Activated naive CD8-positive, alpha-beta T cell treated with anti-CD3 and anti-CD28 coated beads, Interleukin-2, amount 10 ng/mL, durations not matched to agents 7 days and 5 days (primary cell): ENCODE measurements around the gene SMIM29. TPM values are rescaled to one million over a fixed set of nuclear protein-coding genes. Genes with fewer than 3 reads are reported as not detected.

ENCODE experiments used
- ATAC-seq: fragments of 150-1000 bp; cut with Tn5 transposase; one replicate; pipeline ENCODE4 v1.10.0; 2021; ENCODE audit warnings: low read depth, moderate library complexity
- POLR2A ChIA-PET: fragments of 350-600 bp; sonication (Branson Sonifier 250); formaldehyde crosslinking; loops from one replicate; lab custom pipeline; 2021; ENCODE audit warnings: antibody characterized with exemption; lab: Charles Lee
- DNase-seq: peaks from one replicate; pipeline ENCODE4 v3.0.0; 2021
- H3K27ac Mint-ChIP-seq: one replicate; pipeline ENCODE4 v1.8.0; 2022; ENCODE audit warnings: mild to moderate bottlenecking, mixed read lengths
- H3K27me3 Mint-ChIP-seq: one replicate; pipeline ENCODE4 v1.8.0; 2022; ENCODE audit warnings: mild to moderate bottlenecking, moderate library complexity, mixed read lengths
- H3K36me3 Mint-ChIP-seq: one replicate; pipeline ENCODE4 v1.8.0; 2021; ENCODE audit warnings: mild to moderate bottlenecking, mixed read lengths
- H3K4me1 Mint-ChIP-seq: one replicate; pipeline ENCODE4 v1.8.0; 2021; ENCODE audit warnings: mixed read lengths
- H3K4me3 Mint-ChIP-seq: one replicate; pipeline ENCODE4 v1.8.0; 2022; ENCODE audit warnings: mild to moderate bottlenecking, moderate library complexity, mixed read lengths
- H3K9me3 Mint-ChIP-seq: one replicate; pipeline ENCODE4 v1.8.0; 2021; ENCODE audit warnings: mixed read lengths
- total RNA-seq, 2 experiments: library from RNA; stranded (reverse); gene quantifications; one replicate each; pipeline ENCODE4 v1.2.3, GENCODE V29; 2021

Gene SMIM29
- total RNA-seq, 2 experiments from 2014 or later: 24.4 to 28.3 TPM

GRCh38 chr6:34243131-34243771 is 5.6 kb downstream of the SMIM29 start:
- Mint-ChIP-seq H3K36me3 (peaks cover 21% of the 10 kb centered on the region), H3K27me3 (no peaks in the 10 kb centered on the region), H3K4me3 (no peak overlapping the region), H3K9me3 (no peaks in the 10 kb centered on the region), H3K27ac (peak overlapping the region; percentile 74), H3K4me1 (peaks cover 59% of the 10 kb centered on the region)
- ATAC-seq: no peak
- DNase-seq: no peak
- POLR2A ChIA-PET: interaction anchor here (0.6 to 1.6 kb wide), 3 partner anchors 19 to 157 kb away, joined by 3 to 4 read pairs (median 4); no protein-coding TSS in a partner anchor

- Mint-ChIP-seq H3K27me3 (no peaks in the 10 kb centered on the region), H3K9me3 (no peaks in the 10 kb centered on the region), H3K4me3 (peak overlapping the region; percentile 25), H3K27ac (peak overlapping the region; percentile 74), H3K4me1 (peaks cover 52% of the 10 kb centered on the region), H3K36me3 (peaks cover 20% of the 10 kb centered on the region)
- ATAC-seq: no peak
- POLR2A ChIA-PET: interaction anchor here (1.3 to 1.6 kb wide), 2 partner anchors 19 to 46 kb away, joined by 3 to 4 read pairs; no protein-coding TSS in a partner anchor
- DNase-seq: no peak
Measured at GRCh38 chr6:34242252-34243130, 6.3 kb downstream of the SMIM29 start.

- H3K36me3 Mint-ChIP-seq: peaks cover 20% of the 10 kb centered on the region
- H3K27me3 Mint-ChIP-seq: no peaks in the 10 kb centered on the region
- ATAC-seq (no peak), DNase-seq (peak; percentile 15)
- peak overlapping the region; percentile 23 for H3K27ac Mint-ChIP-seq
- POLR2A ChIA-PET: interaction anchor here (1.3 to 1.6 kb wide), 2 partner anchors 18 to 45 kb away, joined by 3 to 4 read pairs; no protein-coding TSS in a partner anchor
- peaks cover 50% of the 10 kb centered on the region for H3K4me1 Mint-ChIP-seq
- H3K9me3 Mint-ChIP-seq: no peaks in the 10 kb centered on the region
- H3K4me3 Mint-ChIP-seq: no peak overlapping the region
Measured at GRCh38 chr6:34241351-34242215, 7.2 kb downstream of the SMIM29 start.

GRCh38 chr6:34240329-34241248 is 8.2 kb downstream of the SMIM29 start:
- H3K4me3 Mint-ChIP-seq: no peak overlapping the region
- POLR2A ChIA-PET: no interaction called here

GRCh38 chr6:34239893-34240292 is 8.9 kb downstream of the SMIM29 start:
- H3K4me3 Mint-ChIP-seq: no peak overlapping the region
- H3K27ac Mint-ChIP-seq: no peak overlapping the region
- H3K27me3 Mint-ChIP-seq: no peaks in the 10 kb centered on the region
- POLR2A ChIA-PET: no interaction called here
- peaks cover 49% of the 10 kb centered on the region for H3K4me1 Mint-ChIP-seq
- H3K36me3 Mint-ChIP-seq: peaks cover 18% of the 10 kb centered on the region
- no peak for ATAC-seq
- no peaks in the 10 kb centered on the region for H3K9me3 Mint-ChIP-seq
- DNase-seq: no peak

More at GRCh38 chr6:34240329-34241248, 8.2 kb downstream of the SMIM29 start:
- Mint-ChIP-seq H3K4me1 (peaks cover 50% of the 10 kb centered on the region), H3K36me3 (peaks cover 18% of the 10 kb centered on the region), H3K9me3 (no peaks in the 10 kb centered on the region), H3K27ac (peak overlapping the region; percentile 38), H3K27me3 (no peaks in the 10 kb centered on the region)
- DNase-seq (peak; percentile 16), ATAC-seq (no peak)

- Mint-ChIP-seq H3K36me3 (peaks cover 18% of the 10 kb centered on the region), H3K27ac (no peak overlapping the region), H3K4me3 (peak overlapping the region; percentile 90), H3K9me3 (no peaks in the 10 kb centered on the region), H3K4me1 (peaks cover 49% of the 10 kb centered on the region), H3K27me3 (no peaks in the 10 kb centered on the region)
- POLR2A ChIA-PET: no interaction called here
- no peak for ATAC-seq
- no peak for DNase-seq
Measured at GRCh38 chr6:34239500-34239825, 9.3 kb downstream of the SMIM29 start.

GRCh38 chr6:34238585-34239499 is 10.0 kb downstream of the SMIM29 start:
- ATAC-seq (no peak), DNase-seq (no peak)
- no peaks in the 10 kb centered on the region for H3K9me3 Mint-ChIP-seq
- H3K27ac Mint-ChIP-seq: peak overlapping the region; percentile 91
- peaks cover 18% of the 10 kb centered on the region for H3K36me3 Mint-ChIP-seq
- POLR2A ChIA-PET: no interaction called here
- peaks cover 51% of the 10 kb centered on the region for H3K4me1 Mint-ChIP-seq
- H3K4me3 Mint-ChIP-seq: peak overlapping the region; percentile 90
- no peaks in the 10 kb centered on the region for H3K27me3 Mint-ChIP-seq

GRCh38 chr6:34237722-34238584 is 10.9 kb downstream of the SMIM29 start:
- H3K4me3 Mint-ChIP-seq: peak overlapping the region; percentile 90
- H3K4me1 Mint-ChIP-seq: peaks cover 44% of the 10 kb centered on the region
- peak; percentile 88 for DNase-seq
- POLR2A ChIA-PET: interaction anchor here (1.3 to 2.2 kb wide), 11 partner anchors 10 to 1266 kb away, joined by 3 to 72 read pairs (median 7); partner anchors contain the start of genes RPS10, SMIM29 and UQCC2
- no peaks in the 10 kb centered on the region for H3K9me3 Mint-ChIP-seq
- H3K36me3 Mint-ChIP-seq: peaks cover 16% of the 10 kb centered on the region
- no peaks in the 10 kb centered on the region for H3K27me3 Mint-ChIP-seq
- peak overlapping the region; percentile 94 for H3K27ac Mint-ChIP-seq
- ATAC-seq: peak; percentile 19

GRCh38 chr6:34237316-34237721 is 11.5 kb downstream of the SMIM29 start:
- POLR2A ChIA-PET: interaction anchor here (0.6 to 2.2 kb wide), 23 partner anchors 11 to 1266 kb away, joined by 3 to 72 read pairs (median 5); partner anchors contain the start of genes ILRUN, RPS10, SMIM29 and TAF11
- H3K27ac Mint-ChIP-seq: no peak overlapping the region
- peak; percentile 69 for DNase-seq
- H3K9me3 Mint-ChIP-seq: no peaks in the 10 kb centered on the region
- ATAC-seq: peak; percentile 4
- H3K27me3 Mint-ChIP-seq: no peaks in the 10 kb centered on the region
- peaks cover 13% of the 10 kb centered on the region for H3K36me3 Mint-ChIP-seq
- H3K4me1 Mint-ChIP-seq: peaks cover 37% of the 10 kb centered on the region
- peak overlapping the region; percentile 90 for H3K4me3 Mint-ChIP-seq

- Mint-ChIP-seq H3K4me1 (peaks cover 31% of the 10 kb centered on the region), H3K27ac (peak within 1 kb of the TSS; percentile 98), H3K9me3 (no peaks in the 10 kb centered on the region), H3K36me3 (peaks cover 8% of the 10 kb centered on the region), H3K27me3 (no peaks in the 10 kb centered on the region), H3K4me3 (peak within 1 kb of the TSS; percentile 93)
- POLR2A ChIA-PET: interaction anchor here (0.6 to 2.2 kb wide), 24 partner anchors 10 to 1265 kb away, joined by 3 to 72 read pairs (median 5); partner anchors contain the start of genes ILRUN, NUDT3, RPS10 and SMIM29
- ATAC-seq (peak; percentile 59), DNase-seq (peak; percentile 90)
Measured at GRCh38 chr6:34236443-34237315, 12.1 kb downstream of the SMIM29 start, which contains the start of gene HMGA1. HMGA1 (plus strand) TSS chr6:34236873; CDS start chr6:34240781, 3,908 bp downstream.
